Measurements from ENCODE around the gene TEX51.

Gene TEX51

GRCh38 chr2:126852361-126852760 lies 46.3 kb upstream of the TEX51 start:
- H3K4me2 ChIP-seq (ENCODE audit: low read depth, low read length, poor library complexity, severe bottlenecking), result no peak overlapping the region
- no peak overlapping the region for H2AFZ ChIP-seq (ENCODE audit: low read length)
- H3F3A ChIP-seq (ENCODE audit: low read depth), result no peaks in the 10 kb centered on the region
- no peak overlapping the region for H3K9ac ChIP-seq (ENCODE audit: low read depth, low read length, poor library complexity, severe bottlenecking)
- H3K4me3 ChIP-seq (ENCODE audit: low read length, poor library complexity, severe bottlenecking), result no peak overlapping the region
- H3K79me2 ChIP-seq (ENCODE audit: insufficient read depth, low read length), result no peaks in the 10 kb centered on the region
- no peaks in the 10 kb centered on the region; the same call in 1 of the 2 replicates for H3K9me3 ChIP-seq (ENCODE audit: insufficient read depth, low read depth, low read length)
- no peaks in the 10 kb centered on the region for H3K36me3 ChIP-seq (ENCODE audit: insufficient read depth, low read length)
- H3K27me3 ChIP-seq (ENCODE audit: insufficient read depth, low read length, poor library complexity, severe bottlenecking), result no peaks in the 10 kb centered on the region
- H3K4me1 ChIP-seq (ENCODE audit: insufficient read depth, low read length, poor library complexity, severe bottlenecking), result no peaks in the 10 kb centered on the region
- no peak for TF ChIP-seq EZH2phosphoT487 (IDR thresholded peaks at IDR 0.05; ENCODE audit: borderline replicate concordance)
- TF ChIP-seq, protein P1, sequence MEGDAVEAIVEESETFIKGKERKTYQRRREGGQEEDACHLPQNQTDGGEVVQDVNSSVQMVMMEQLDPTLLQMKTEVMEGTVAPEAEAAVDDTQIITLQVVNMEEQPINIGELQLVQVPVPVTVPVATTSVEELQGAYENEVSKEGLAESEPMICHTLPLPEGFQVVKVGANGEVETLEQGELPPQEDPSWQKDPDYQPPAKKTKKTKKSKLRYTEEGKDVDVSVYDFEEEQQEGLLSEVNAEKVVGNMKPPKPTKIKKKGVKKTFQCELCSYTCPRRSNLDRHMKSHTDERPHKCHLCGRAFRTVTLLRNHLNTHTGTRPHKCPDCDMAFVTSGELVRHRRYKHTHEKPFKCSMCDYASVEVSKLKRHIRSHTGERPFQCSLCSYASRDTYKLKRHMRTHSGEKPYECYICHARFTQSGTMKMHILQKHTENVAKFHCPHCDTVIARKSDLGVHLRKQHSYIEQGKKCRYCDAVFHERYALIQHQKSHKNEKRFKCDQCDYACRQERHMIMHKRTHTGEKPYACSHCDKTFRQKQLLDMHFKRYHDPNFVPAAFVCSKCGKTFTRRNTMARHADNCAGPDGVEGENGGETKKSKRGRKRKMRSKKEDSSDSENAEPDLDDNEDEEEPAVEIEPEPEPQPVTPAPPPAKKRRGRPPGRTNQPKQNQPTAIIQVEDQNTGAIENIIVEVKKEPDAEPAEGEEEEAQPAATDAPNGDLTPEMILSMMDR (conservative IDR thresholded peaks at IDR 0.05; ENCODE audit: low read length), result no peak
- H3K9me2 ChIP-seq (replicated peaks; ENCODE audit: low read depth, low read length), result no peaks in the 10 kb centered on the region
- no peaks in the 10 kb centered on the region for H4K20me1 ChIP-seq (ENCODE audit: insufficient read depth, low read length, poor library complexity, severe bottlenecking)

DNA sequence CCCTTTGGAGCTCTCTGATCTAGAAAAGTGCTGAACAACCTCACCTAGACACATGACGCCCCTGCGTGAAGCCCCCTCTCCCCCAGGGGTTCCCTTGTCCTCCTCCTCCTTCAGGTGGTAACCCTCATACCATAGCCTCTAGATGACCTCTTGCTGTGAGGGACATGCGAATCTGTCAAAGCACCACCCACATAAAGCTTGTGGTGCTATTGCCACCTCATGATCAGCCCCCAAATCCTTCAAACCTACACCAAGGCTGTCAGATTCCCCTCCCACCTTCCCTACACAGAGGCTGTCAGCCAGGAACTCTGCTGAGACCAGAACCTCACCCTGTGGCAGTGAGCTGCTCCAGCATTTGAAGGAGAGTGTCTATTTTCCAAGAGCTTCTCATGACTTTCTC lies 43.1 kb upstream of the TEX51 start:
- Histone ChIP-seq H4K20me1 (ENCODE audit: insufficient read depth, low read length, poor library complexity, severe bottlenecking) (no peaks in the 10 kb centered on the region), H3F3A (ENCODE audit: low read depth) (no peaks in the 10 kb centered on the region), H3K4me2 (ENCODE audit: low read depth, low read length, poor library complexity, severe bottlenecking) (no peak overlapping the region), H3K27me3 (ENCODE audit: insufficient read depth, low read length, poor library complexity, severe bottlenecking) (no peaks in the 10 kb centered on the region), H3K9me3 (ENCODE audit: insufficient read depth, low read depth, low read length) (no peaks in the 10 kb centered on the region; the same call in 1 of the 2 replicates), H3K9ac (ENCODE audit: low read depth, low read length, poor library complexity, severe bottlenecking) (no peak overlapping the region), H3K9me2 (replicated peaks; ENCODE audit: low read depth, low read length) (no peaks in the 10 kb centered on the region), H3K4me3 (ENCODE audit: low read length, poor library complexity, severe bottlenecking) (no peak overlapping the region), H3K36me3 (ENCODE audit: insufficient read depth, low read length) (no peaks in the 10 kb centered on the region), H3K79me2 (ENCODE audit: insufficient read depth, low read length) (no peaks in the 10 kb centered on the region), H3K4me1 (ENCODE audit: insufficient read depth, low read length, poor library complexity, severe bottlenecking) (no peaks in the 10 kb centered on the region), H2AFZ (ENCODE audit: low read length) (no peak overlapping the region)
- no peak for TF ChIP-seq EZH2phosphoT487 (IDR thresholded peaks at IDR 0.05; ENCODE audit: borderline replicate concordance)
- TF ChIP-seq, protein P1 (conservative IDR thresholded peaks at IDR 0.05; ENCODE audit: low read length), result no peak

DNA sequence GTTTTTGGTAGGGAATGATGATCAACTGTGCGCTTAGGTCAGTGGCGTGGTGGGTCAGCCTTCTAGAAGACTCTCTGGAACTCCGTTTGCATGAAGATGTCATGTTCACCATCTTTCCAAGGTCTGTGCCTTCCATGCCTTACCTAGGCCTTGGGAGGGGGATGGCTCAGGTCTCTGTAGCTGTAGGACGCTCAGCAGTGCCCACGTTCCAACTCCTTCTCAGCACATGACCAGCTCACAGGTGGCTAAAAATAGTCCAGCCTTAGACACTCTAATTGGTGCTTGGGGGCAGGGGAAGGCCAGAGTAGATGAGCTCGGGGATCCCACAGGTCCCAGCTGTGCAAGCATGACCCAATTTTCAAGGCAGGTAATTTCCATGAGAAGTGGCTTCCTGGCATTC lies 42.3 kb upstream of the TEX51 start:
- Histone ChIP-seq H3F3A (ENCODE audit: low read depth) (no peaks in the 10 kb centered on the region), H3K9me3 (ENCODE audit: insufficient read depth, low read depth, low read length) (no peaks in the 10 kb centered on the region; the same call in 1 of the 2 replicates), H3K4me1 (ENCODE audit: insufficient read depth, low read length, poor library complexity, severe bottlenecking) (no peaks in the 10 kb centered on the region), H3K36me3 (ENCODE audit: insufficient read depth, low read length) (no peaks in the 10 kb centered on the region), H3K4me2 (ENCODE audit: low read depth, low read length, poor library complexity, severe bottlenecking) (no peak overlapping the region), H3K9me2 (replicated peaks; ENCODE audit: low read depth, low read length) (no peaks in the 10 kb centered on the region), H3K79me2 (ENCODE audit: insufficient read depth, low read length) (no peaks in the 10 kb centered on the region), H3K27me3 (ENCODE audit: insufficient read depth, low read length, poor library complexity, severe bottlenecking) (no peaks in the 10 kb centered on the region), H3K9ac (ENCODE audit: low read depth, low read length, poor library complexity, severe bottlenecking) (no peak overlapping the region), H4K20me1 (ENCODE audit: insufficient read depth, low read length, poor library complexity, severe bottlenecking) (no peaks in the 10 kb centered on the region), H2AFZ (ENCODE audit: low read length) (no peak overlapping the region), H3K4me3 (ENCODE audit: low read length, poor library complexity, severe bottlenecking) (no peak overlapping the region)
- TF ChIP-seq, protein P1 (conservative IDR thresholded peaks at IDR 0.05; ENCODE audit: low read length), result no peak
- no peak for TF ChIP-seq EZH2phosphoT487 (IDR thresholded peaks at IDR 0.05; ENCODE audit: borderline replicate concordance)
